B cell (primary cell): Measurements from ENCODE around the gene OR6K2.

Source experiments
- CTCF ChIP-seq: fragments of 200-600 bp; IDR thresholded peaks from one replicate; pipeline ENCODE4 v1.8.0; 2022; ENCODE audit warnings: antibody characterized with exemption, mild to moderate bottlenecking
- EZH2 ChIP-seq: IDR thresholded peaks from 2 replicates; pipeline ENCODE4 v1.6.1; 2012; ENCODE audit warnings: borderline replicate concordance, low read depth, mild to moderate bottlenecking, moderate library complexity, low read length; ENCODE audit not compliant: insufficient read depth, poor library complexity, severe bottlenecking

GRCh38 chr1:158652721-158653334 lies 47.6 kb downstream of the OR6K2 start:
- TF ChIP-seq EZH2 (no peak), CTCF (no peak)
